Activated naive CD4-positive, alpha-beta T cell treated with anti-CD3 and anti-CD28 coated beads for 36 hours (primary cell): ENCODE data around the gene SIX2. TPM values are rescaled to one million over a fixed set of nuclear protein-coding genes. Genes with fewer than 3 reads are reported as not detected.

Source experiments
- CTCF ChIA-PET: fragments of 350-600 bp; sonication (Branson Sonifier 250); formaldehyde crosslinking; loops from one replicate; lab custom pipeline; 2021; ENCODE audit warnings: antibody characterized with exemption; lab: Charles Lee
- DNase-seq: peaks from one replicate; pipeline ENCODE4 v3.0.0-alpha.2; 2020
- H3K27ac Mint-ChIP-seq: one replicate; pipeline ENCODE4 v1.8.0; 2021; ENCODE audit warnings: mild to moderate bottlenecking, mixed read lengths
- H3K27me3 Mint-ChIP-seq: one replicate; pipeline ENCODE4 v1.8.0; 2021; ENCODE audit warnings: low read depth, mixed read lengths
- H3K36me3 Mint-ChIP-seq: one replicate; pipeline ENCODE4 v1.8.0; 2021; ENCODE audit warnings: low read depth, mixed read lengths
- H3K4me1 Mint-ChIP-seq: one replicate; pipeline ENCODE4 v1.8.0; 2021; ENCODE audit warnings: low read depth, mixed read lengths
- H3K4me3 Mint-ChIP-seq: one replicate; pipeline ENCODE4 v1.8.0; 2021; ENCODE audit warnings: mild to moderate bottlenecking, moderate library complexity, mixed read lengths
- H3K9me3 Mint-ChIP-seq: one replicate; pipeline ENCODE4 v1.8.0; 2021; ENCODE audit warnings: mixed read lengths
- intact Hi-C: fragments of 100-400 bp; cut with micrococcal nuclease; formaldehyde crosslinking; loops from one replicate; pipeline ENCODE4 v1.15.1; 2023
- total RNA-seq, 2 experiments: library from RNA; stranded (reverse); gene quantifications; one replicate each; pipeline ENCODE4 v1.2.3, GENCODE V29; 2021

Gene SIX2
- total RNA-seq, 2 experiments from 2014 or later = not detected

- no peak overlapping the region for H3K27ac Mint-ChIP-seq
- intact Hi-C loops = no loop called here
- H3K4me3 Mint-ChIP-seq = no peak overlapping the region
- DNase-seq = no peak
- no peaks in the 10 kb centered on the region for H3K4me1 Mint-ChIP-seq
- H3K36me3 Mint-ChIP-seq = peaks cover 3% of the 10 kb centered on the region
- H3K9me3 Mint-ChIP-seq = peaks cover 5% of the 10 kb centered on the region
- H3K27me3 Mint-ChIP-seq = peaks cover 70% of the 10 kb centered on the region
- CTCF ChIA-PET = no interaction called here
Observed at GRCh38 chr2:44996356-44996755, 12.9 kb downstream of the SIX2 start.

GRCh38 chr2:44994377-44994776 is 14.9 kb downstream of the SIX2 start:
- no peak overlapping the region for H3K4me3 Mint-ChIP-seq
- intact Hi-C loops = no loop called here
- peaks cover 65% of the 10 kb centered on the region for H3K27me3 Mint-ChIP-seq
- no peak overlapping the region for H3K27ac Mint-ChIP-seq
- no peaks in the 10 kb centered on the region for H3K4me1 Mint-ChIP-seq
- peaks cover 3% of the 10 kb centered on the region for H3K36me3 Mint-ChIP-seq
- CTCF ChIA-PET = no interaction called here
- peaks cover 5% of the 10 kb centered on the region for H3K9me3 Mint-ChIP-seq
- DNase-seq = no peak

- CTCF ChIA-PET = no interaction called here
- intact Hi-C loops = no loop called here
Observed at GRCh38 chr2:44989176-44989575, 20.1 kb downstream of the SIX2 start.

GRCh38 chr2:44983836-44984604 is 25.2 kb downstream of the SIX2 start:
- Mint-ChIP-seq H3K9me3 (no peaks in the 10 kb centered on the region), H3K36me3 (no peaks in the 10 kb centered on the region), H3K27ac (no peak overlapping the region), H3K4me1 (no peaks in the 10 kb centered on the region), H3K4me3 (no peak overlapping the region), H3K27me3 (peaks cover 11% of the 10 kb centered on the region)
- DNase-seq = no peak
- intact Hi-C loops = loop anchor here (2.0 to 5.0 kb wide), 3 partner anchors 31 to 953 kb away; no protein-coding TSS in a partner anchor
- CTCF ChIA-PET = interaction anchor here (0.7 to 1.8 kb wide), 6 partner anchors 45 to 593 kb away, joined by 3 to 8 read pairs (median 4); no protein-coding TSS in a partner anchor

More at GRCh38 chr2:44989176-44989575, 20.1 kb downstream of the SIX2 start:
- H3K36me3 Mint-ChIP-seq = peaks cover 3% of the 10 kb centered on the region
- H3K4me1 Mint-ChIP-seq = no peaks in the 10 kb centered on the region
- peaks cover 37% of the 10 kb centered on the region for H3K27me3 Mint-ChIP-seq
- no peak overlapping the region for H3K4me3 Mint-ChIP-seq
- no peak overlapping the region for H3K27ac Mint-ChIP-seq
- no peak for DNase-seq
- peaks cover 5% of the 10 kb centered on the region for H3K9me3 Mint-ChIP-seq

GRCh38 chr2:44981714-44982108 is 27.5 kb downstream of the SIX2 start:
- Mint-ChIP-seq H3K4me3 (no peak overlapping the region), H3K9me3 (no peaks in the 10 kb centered on the region), H3K36me3 (no peaks in the 10 kb centered on the region), H3K27ac (no peak overlapping the region), H3K4me1 (no peaks in the 10 kb centered on the region), H3K27me3 (peaks cover 14% of the 10 kb centered on the region)
- intact Hi-C loops = loop anchor here (1.0 to 5.0 kb wide), 6 partner anchors 33 to 956 kb away; no protein-coding TSS in a partner anchor
- DNase-seq = peak; percentile 80
- CTCF ChIA-PET = interaction anchor here (0.6 to 3.9 kb wide), 26 partner anchors 8 to 708 kb away, joined by 3 to 46 read pairs (median 3); partner anchors contain the start of gene SIX2

GRCh38 chr2:44980751-44981713 is 28.2 kb downstream of the SIX2 start:
- no peak for DNase-seq
- intact Hi-C loops = loop anchor here (1.0 to 5.0 kb wide), 5 partner anchors 513 to 956 kb away; no protein-coding TSS in a partner anchor
- Mint-ChIP-seq H3K36me3 (no peaks in the 10 kb centered on the region), H3K27me3 (peaks cover 14% of the 10 kb centered on the region), H3K27ac (no peak overlapping the region), H3K4me1 (no peaks in the 10 kb centered on the region), H3K9me3 (no peaks in the 10 kb centered on the region), H3K4me3 (no peak overlapping the region)
- CTCF ChIA-PET = interaction anchor here (0.6 to 3.9 kb wide), 25 partner anchors 8 to 707 kb away, joined by 3 to 46 read pairs (median 3); partner anchors contain the start of gene SIX2

GRCh38 chr2:44979581-44979980 is 29.7 kb downstream of the SIX2 start:
- DNase-seq = no peak
- intact Hi-C loops = no loop called here
- Mint-ChIP-seq H3K9me3 (no peaks in the 10 kb centered on the region), H3K27ac (no peak overlapping the region), H3K36me3 (no peaks in the 10 kb centered on the region), H3K4me1 (no peaks in the 10 kb centered on the region), H3K4me3 (no peak overlapping the region), H3K27me3 (peaks cover 13% of the 10 kb centered on the region)
- CTCF ChIA-PET = interaction anchor here (3.9 kb wide), 1 partner anchor 516 kb away, joined by 46 read pairs; no protein-coding TSS in a partner anchor

- Mint-ChIP-seq H3K27me3 (peaks cover 13% of the 10 kb centered on the region), H3K4me3 (peak overlapping the region; percentile 15), H3K4me1 (no peaks in the 10 kb centered on the region), H3K36me3 (no peaks in the 10 kb centered on the region), H3K27ac (peak overlapping the region; percentile 21), H3K9me3 (no peaks in the 10 kb centered on the region)
- DNase-seq = peak; percentile 42
- CTCF ChIA-PET = interaction anchor here (1.2 kb wide), 1 partner anchor 606 kb away, joined by 3 read pairs; no protein-coding TSS in a partner anchor
- intact Hi-C loops = no loop called here
Observed at GRCh38 chr2:44975571-44976450, 33.4 kb downstream of the SIX2 start.

GRCh38 chr2:44974064-44974715 is 35.1 kb downstream of the SIX2 start:
- CTCF ChIA-PET = interaction anchor here (0.6 to 2.6 kb wide), 6 partner anchors 8 to 282 kb away, joined by 3 to 8 read pairs (median 4); no protein-coding TSS in a partner anchor
- Mint-ChIP-seq H3K27me3 (peaks cover 16% of the 10 kb centered on the region), H3K4me1 (no peaks in the 10 kb centered on the region), H3K9me3 (no peaks in the 10 kb centered on the region), H3K27ac (no peak overlapping the region), H3K36me3 (no peaks in the 10 kb centered on the region), H3K4me3 (no peak overlapping the region)
- peak; percentile 33 for DNase-seq
- intact Hi-C loops = no loop called here

DNA sequence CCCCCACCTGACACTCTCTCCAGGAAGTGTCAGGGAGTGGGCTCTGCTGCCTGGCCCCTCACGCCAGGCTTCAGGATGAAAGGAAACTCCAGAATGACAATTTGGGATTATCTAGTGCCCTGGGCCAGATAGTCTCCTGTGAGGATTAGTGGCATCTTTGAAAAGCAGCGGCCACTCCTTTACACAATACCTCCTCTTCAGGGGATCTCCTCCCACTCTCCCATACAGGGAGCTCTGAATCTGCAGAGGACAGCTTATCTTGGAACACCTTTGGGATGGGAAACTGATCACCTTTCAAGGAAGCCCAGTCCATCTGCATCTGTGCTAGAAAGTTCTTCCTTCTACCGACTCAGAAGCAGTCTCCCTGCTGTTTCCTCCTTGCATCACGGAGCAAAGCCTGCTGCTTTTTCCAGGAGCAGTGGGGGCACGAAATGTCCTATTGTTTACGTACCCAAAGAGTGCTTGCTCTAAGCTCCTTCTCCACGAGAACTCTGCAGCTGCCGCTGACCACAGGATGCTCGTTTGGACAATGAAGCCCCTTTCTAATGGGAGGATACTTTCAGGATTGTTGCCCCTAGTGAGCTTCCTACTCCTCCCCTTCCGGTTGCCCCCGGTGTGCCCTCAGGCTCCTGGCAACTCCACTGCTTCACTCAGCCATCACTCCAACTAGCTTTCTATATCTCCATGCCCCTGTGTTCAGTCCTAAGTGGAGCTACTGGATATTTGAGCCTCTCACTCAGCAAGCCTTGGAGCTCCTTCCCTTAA is 36.3 kb downstream of the SIX2 start:
- H3K27ac Mint-ChIP-seq = no peak overlapping the region
- H3K4me1 Mint-ChIP-seq = no peaks in the 10 kb centered on the region
- CTCF ChIA-PET = interaction anchor here (1.4 to 2.6 kb wide), 3 partner anchors 9 to 18 kb away, joined by 5 to 11 read pairs (median 8); no protein-coding TSS in a partner anchor
- peaks cover 12% of the 10 kb centered on the region for H3K27me3 Mint-ChIP-seq
- H3K36me3 Mint-ChIP-seq = no peaks in the 10 kb centered on the region
- no peaks in the 10 kb centered on the region for H3K9me3 Mint-ChIP-seq
- intact Hi-C loops = no loop called here
- no peak overlapping the region for H3K4me3 Mint-ChIP-seq
- DNase-seq = no peak
